Measurements from ENCODE around the gene DPP6.
"Not testable (repeated sequence)": the region's sequence is repeated elsewhere in the genome, so short reads cannot be mapped to it uniquely, and the experiment has no call there.

Gene DPP6

GRCh38 chr7:154051643-154052529 is at the start of gene DPP6:
Gene DPP6, plus strand, starts transcription at chr7:154052398.
- H3K9ac ChIP-seq (ENCODE audit: low read length); H3K36me3 ChIP-seq (ENCODE audit: control insufficient read depth, insufficient read depth, low read length); H3K4me3 ChIP-seq (ENCODE audit: low read length); H3K9me3 ChIP-seq (ENCODE audit: control insufficient read depth, low read length); H3K27me3 ChIP-seq (ENCODE audit: control insufficient read depth, insufficient read depth, low read length); H3K4me1 ChIP-seq (ENCODE audit: control insufficient read depth, insufficient read depth, low read length): not testable (repeated sequence)

DNA sequence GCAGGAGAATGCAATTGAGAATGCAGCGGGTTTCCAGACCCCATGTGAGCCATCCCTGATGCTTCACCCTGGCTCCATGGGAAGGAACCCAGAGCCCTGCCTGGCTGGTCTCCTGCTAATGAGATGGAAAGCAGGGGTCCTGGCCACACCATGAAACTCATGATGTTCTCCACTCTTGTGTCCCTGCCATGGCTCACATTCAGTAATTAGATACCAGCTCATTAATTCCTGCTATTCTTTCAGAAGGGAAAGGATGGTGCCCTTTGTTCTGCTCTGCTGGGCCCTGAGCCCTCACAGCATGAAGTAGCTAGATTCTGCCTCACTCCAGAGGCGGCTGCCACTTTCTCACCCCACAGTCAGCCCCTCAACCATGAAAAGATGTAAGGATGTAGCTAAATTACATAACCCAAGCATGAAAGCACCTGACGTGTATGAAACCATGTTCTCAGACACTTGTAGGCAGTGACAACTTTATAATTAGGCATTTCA is 42.7 kb upstream of the DPP6 start:
- H3K9me3 ChIP-seq (ENCODE audit: control insufficient read depth, low read length); H3K4me1 ChIP-seq (ENCODE audit: control insufficient read depth, insufficient read depth, low read length); H3K9ac ChIP-seq (ENCODE audit: low read length); H3K27me3 ChIP-seq (ENCODE audit: control insufficient read depth, insufficient read depth, low read length); H3K4me3 ChIP-seq (ENCODE audit: low read length); H3K36me3 ChIP-seq (ENCODE audit: control insufficient read depth, insufficient read depth, low read length): not testable (repeated sequence)

GRCh38 chr7:154010726-154011568 is 41.3 kb upstream of the DPP6 start:
- not testable (repeated sequence) for H3K36me3 ChIP-seq (ENCODE audit: control insufficient read depth, insufficient read depth, low read length); H3K27me3 ChIP-seq (ENCODE audit: control insufficient read depth, insufficient read depth, low read length); H3K9me3 ChIP-seq (ENCODE audit: control insufficient read depth, low read length); H3K4me3 ChIP-seq (ENCODE audit: low read length); H3K4me1 ChIP-seq (ENCODE audit: control insufficient read depth, insufficient read depth, low read length); H3K9ac ChIP-seq (ENCODE audit: low read length)

GRCh38 chr7:154012800-154013199 is 39.4 kb upstream of the DPP6 start:
- not testable (repeated sequence) for H3K9me3 ChIP-seq (ENCODE audit: control insufficient read depth, low read length); H3K9ac ChIP-seq (ENCODE audit: low read length); H3K36me3 ChIP-seq (ENCODE audit: control insufficient read depth, insufficient read depth, low read length); H3K4me1 ChIP-seq (ENCODE audit: control insufficient read depth, insufficient read depth, low read length); H3K27me3 ChIP-seq (ENCODE audit: control insufficient read depth, insufficient read depth, low read length); H3K4me3 ChIP-seq (ENCODE audit: low read length)

DNA sequence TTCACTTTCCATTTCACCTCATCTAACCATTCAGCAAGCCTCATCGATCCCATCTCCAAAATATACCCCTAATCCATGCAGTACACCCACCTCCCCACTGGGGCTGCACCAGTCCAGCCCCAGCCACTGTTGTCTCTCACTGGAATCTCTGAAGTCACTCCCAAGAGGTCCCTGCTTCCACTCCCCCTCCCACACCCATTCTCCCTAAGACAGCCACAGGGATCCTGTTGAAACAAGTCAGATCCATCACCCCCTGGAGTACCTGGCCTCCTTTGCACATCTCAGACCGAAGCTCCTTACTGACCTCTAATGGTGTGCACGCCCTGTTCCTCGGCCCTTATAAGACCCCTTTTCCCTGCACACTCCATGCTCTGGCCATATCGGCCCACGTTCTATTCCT is 36.6 kb upstream of the DPP6 start:
- H3K9ac ChIP-seq (ENCODE audit: low read length); H3K27me3 ChIP-seq (ENCODE audit: control insufficient read depth, insufficient read depth, low read length); H3K9me3 ChIP-seq (ENCODE audit: control insufficient read depth, low read length); H3K4me1 ChIP-seq (ENCODE audit: control insufficient read depth, insufficient read depth, low read length); H3K4me3 ChIP-seq (ENCODE audit: low read length); H3K36me3 ChIP-seq (ENCODE audit: control insufficient read depth, insufficient read depth, low read length): not testable (repeated sequence)

GRCh38 chr7:154018354-154018753 is 33.8 kb upstream of the DPP6 start:
- H3K4me1 ChIP-seq (ENCODE audit: control insufficient read depth, insufficient read depth, low read length) = not testable (repeated sequence)

DNA sequence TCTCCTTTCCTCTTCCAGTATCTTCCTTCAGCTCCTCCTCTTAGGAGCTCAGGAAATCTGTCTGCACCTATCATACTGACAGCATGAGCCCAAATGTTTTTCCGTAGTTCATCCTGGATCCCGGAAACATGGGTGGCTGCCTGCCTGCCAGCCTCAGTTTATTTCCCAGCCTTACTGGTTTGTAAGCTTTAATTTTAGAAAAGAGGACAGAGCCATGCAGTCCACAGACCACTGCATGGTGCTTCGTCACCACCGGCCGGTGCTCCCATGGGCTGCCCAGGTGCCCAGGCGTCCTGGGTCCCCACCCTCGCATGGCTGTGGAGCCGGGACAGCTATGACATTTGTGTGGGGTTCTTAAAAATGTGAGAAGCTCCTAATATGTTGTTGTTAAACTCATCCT is 24.4 kb upstream of the DPP6 start:
- not testable (repeated sequence) for H3K36me3 ChIP-seq (ENCODE audit: control insufficient read depth, insufficient read depth, low read length); H3K4me1 ChIP-seq (ENCODE audit: control insufficient read depth, insufficient read depth, low read length); H3K9ac ChIP-seq (ENCODE audit: low read length); H3K9me3 ChIP-seq (ENCODE audit: control insufficient read depth, low read length); H3K4me3 ChIP-seq (ENCODE audit: low read length); H3K27me3 ChIP-seq (ENCODE audit: control insufficient read depth, insufficient read depth, low read length)

More at GRCh38 chr7:154018354-154018753, 33.8 kb upstream of the DPP6 start:
- not testable (repeated sequence) for H3K9ac ChIP-seq (ENCODE audit: low read length); H3K27me3 ChIP-seq (ENCODE audit: control insufficient read depth, insufficient read depth, low read length); H3K9me3 ChIP-seq (ENCODE audit: control insufficient read depth, low read length); H3K4me3 ChIP-seq (ENCODE audit: low read length); H3K36me3 ChIP-seq (ENCODE audit: control insufficient read depth, insufficient read depth, low read length)

GRCh38 chr7:154030476-154031080 is 21.6 kb upstream of the DPP6 start:
- not testable (repeated sequence) for H3K4me1 ChIP-seq (ENCODE audit: control insufficient read depth, insufficient read depth, low read length); H3K9me3 ChIP-seq (ENCODE audit: control insufficient read depth, low read length); H3K27me3 ChIP-seq (ENCODE audit: control insufficient read depth, insufficient read depth, low read length); H3K4me3 ChIP-seq (ENCODE audit: low read length); H3K9ac ChIP-seq (ENCODE audit: low read length); H3K36me3 ChIP-seq (ENCODE audit: control insufficient read depth, insufficient read depth, low read length)

GRCh38 chr7:154039466-154040165 is 12.6 kb upstream of the DPP6 start:
- H3K9me3 ChIP-seq (ENCODE audit: control insufficient read depth, low read length); H3K36me3 ChIP-seq (ENCODE audit: control insufficient read depth, insufficient read depth, low read length); H3K4me3 ChIP-seq (ENCODE audit: low read length); H3K27me3 ChIP-seq (ENCODE audit: control insufficient read depth, insufficient read depth, low read length); H3K4me1 ChIP-seq (ENCODE audit: control insufficient read depth, insufficient read depth, low read length); H3K9ac ChIP-seq (ENCODE audit: low read length): not testable (repeated sequence)

DNA sequence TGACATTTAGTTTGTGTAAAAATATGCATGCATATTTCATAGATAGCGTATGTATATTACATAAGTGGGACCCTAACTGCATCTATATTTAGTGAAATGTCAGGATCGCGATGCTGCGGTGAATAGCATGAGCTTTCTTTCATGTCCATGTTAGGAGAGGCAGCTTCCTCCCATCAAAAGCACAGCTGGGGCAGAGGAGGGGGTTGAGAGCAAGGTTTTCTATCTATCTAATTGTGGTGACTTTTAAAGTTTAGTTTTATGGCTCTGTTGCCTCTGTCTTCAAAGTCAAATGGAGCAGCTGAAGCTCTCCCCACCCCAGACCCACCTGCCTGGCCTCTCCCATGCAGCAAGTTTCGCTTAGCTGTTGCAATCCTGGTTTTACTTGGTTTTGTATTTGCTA is 1.8 kb upstream of the DPP6 start:
- not testable (repeated sequence) for H3K27me3 ChIP-seq (ENCODE audit: control insufficient read depth, insufficient read depth, low read length); H3K4me3 ChIP-seq (ENCODE audit: low read length); H3K9ac ChIP-seq (ENCODE audit: low read length); H3K9me3 ChIP-seq (ENCODE audit: control insufficient read depth, low read length); H3K4me1 ChIP-seq (ENCODE audit: control insufficient read depth, insufficient read depth, low read length); H3K36me3 ChIP-seq (ENCODE audit: control insufficient read depth, insufficient read depth, low read length)

DNA sequence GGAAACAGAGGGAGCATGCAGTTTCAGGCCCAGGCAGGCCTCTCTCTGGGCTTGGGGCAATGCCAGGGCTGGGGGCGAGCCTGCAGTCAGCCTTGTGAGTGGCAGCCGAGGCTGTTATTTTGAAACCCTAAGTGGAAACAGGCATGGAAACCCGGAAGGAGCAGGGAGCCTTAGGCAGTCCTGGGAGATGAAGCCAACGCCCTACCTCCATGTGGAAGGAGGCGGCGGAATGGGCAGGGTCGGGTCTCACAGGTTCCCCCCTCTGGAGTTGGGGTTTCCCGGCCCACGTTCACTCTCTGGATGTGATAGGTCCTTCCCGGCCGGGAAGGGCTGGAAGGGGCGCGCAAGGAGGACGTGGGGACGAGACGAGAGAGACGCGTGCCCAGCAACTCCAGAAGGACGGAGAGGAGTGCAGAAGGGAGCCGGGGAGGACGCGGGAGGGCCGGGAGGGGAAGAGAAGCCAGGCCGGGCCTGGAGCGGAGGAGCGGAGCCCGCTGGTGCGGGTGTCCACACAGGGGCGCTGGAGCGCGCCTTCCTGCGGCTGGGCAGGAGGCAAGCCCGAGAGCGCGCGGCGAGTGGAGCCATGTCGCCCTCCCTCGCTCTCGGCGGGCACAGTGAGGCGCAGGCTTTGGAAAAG is 1.1 kb upstream of the DPP6 start:
- H3K9ac ChIP-seq (ENCODE audit: low read length); H3K27me3 ChIP-seq (ENCODE audit: control insufficient read depth, insufficient read depth, low read length); H3K4me1 ChIP-seq (ENCODE audit: control insufficient read depth, insufficient read depth, low read length); H3K4me3 ChIP-seq (ENCODE audit: low read length); H3K9me3 ChIP-seq (ENCODE audit: control insufficient read depth, low read length); H3K36me3 ChIP-seq (ENCODE audit: control insufficient read depth, insufficient read depth, low read length): not testable (repeated sequence)

Measured in mucosa of stomach (tissue), 1 donor.